ENCODE measurements around the gene SNRNP25. TPM values are rescaled to one million over a fixed set of nuclear protein-coding genes. Genes with fewer than 3 reads are reported as not detected.

The SNRNP25 gene
- total and polyA plus RNA-seq, 7 donors = 23.0 to 41.7 (median 33.8) TPM

DNA sequence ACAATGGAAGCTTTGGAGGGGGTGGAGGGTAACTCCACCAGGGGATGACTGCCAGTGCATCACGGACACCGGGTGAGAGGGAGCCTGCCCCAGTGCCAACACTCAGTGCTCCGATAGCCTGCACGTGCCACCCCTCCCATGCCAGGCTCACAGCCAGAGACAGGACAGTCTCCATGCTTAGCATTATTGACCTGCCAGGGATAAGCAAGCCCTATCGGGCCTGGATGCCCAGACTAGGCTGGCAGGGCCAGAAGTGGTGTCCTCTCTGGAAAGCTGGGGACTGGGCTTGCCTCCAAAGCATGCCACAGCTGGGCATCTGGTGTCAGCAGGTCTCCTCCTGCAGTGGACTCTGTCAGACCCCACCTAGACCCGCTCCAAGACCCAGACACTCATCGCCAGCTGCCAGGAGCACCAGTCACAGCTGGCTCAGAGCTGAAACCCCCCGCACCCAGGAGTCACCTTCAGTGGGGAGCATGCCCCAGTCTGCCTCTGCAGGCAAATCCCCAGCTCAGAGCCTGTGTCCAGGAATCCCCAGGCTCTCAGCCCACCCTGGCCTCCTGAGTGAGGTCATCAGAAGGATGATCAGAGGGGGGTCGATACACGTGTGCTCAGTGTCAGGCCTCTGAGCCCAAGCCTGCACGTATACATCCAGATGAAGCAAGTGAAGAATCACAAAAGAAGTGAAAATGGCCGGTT, 20.6 kb downstream of the SNRNP25 start:
- TF ChIP-seq POLR2A (IDR thresholded peaks at IDR 0.05) (no peak), POLR2AphosphoS5 (IDR thresholded peaks at IDR 0.05) (no peak), EP300 (IDR thresholded peaks at IDR 0.05) (no peak)
- TF ChIP-seq, protein P1, sequence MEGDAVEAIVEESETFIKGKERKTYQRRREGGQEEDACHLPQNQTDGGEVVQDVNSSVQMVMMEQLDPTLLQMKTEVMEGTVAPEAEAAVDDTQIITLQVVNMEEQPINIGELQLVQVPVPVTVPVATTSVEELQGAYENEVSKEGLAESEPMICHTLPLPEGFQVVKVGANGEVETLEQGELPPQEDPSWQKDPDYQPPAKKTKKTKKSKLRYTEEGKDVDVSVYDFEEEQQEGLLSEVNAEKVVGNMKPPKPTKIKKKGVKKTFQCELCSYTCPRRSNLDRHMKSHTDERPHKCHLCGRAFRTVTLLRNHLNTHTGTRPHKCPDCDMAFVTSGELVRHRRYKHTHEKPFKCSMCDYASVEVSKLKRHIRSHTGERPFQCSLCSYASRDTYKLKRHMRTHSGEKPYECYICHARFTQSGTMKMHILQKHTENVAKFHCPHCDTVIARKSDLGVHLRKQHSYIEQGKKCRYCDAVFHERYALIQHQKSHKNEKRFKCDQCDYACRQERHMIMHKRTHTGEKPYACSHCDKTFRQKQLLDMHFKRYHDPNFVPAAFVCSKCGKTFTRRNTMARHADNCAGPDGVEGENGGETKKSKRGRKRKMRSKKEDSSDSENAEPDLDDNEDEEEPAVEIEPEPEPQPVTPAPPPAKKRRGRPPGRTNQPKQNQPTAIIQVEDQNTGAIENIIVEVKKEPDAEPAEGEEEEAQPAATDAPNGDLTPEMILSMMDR (IDR thresholded peaks at IDR 0.05) = no peak
- WGBS, 2 donors = 56 to 83% methylated on average over 12 of the region's 12 CpGs
- DNase-seq = no peak
- no peaks in the 10 kb centered on the region for H3K9me3 ChIP-seq
- H3K27me3 ChIP-seq = no peaks in the 10 kb centered on the region
- intact Hi-C loops (cut with DNase I) = no loop called here
- peak overlapping the region; percentile 87 to 95 (median 92) for H3K27ac ChIP-seq
- H3K36me3 ChIP-seq = no peaks in the 10 kb centered on the region
- peaks cover 0 to 78% (median 70%) of the 10 kb centered on the region in 4 donors for H3K4me1 ChIP-seq
- H3K4me3 ChIP-seq = no peak overlapping the region

DNA sequence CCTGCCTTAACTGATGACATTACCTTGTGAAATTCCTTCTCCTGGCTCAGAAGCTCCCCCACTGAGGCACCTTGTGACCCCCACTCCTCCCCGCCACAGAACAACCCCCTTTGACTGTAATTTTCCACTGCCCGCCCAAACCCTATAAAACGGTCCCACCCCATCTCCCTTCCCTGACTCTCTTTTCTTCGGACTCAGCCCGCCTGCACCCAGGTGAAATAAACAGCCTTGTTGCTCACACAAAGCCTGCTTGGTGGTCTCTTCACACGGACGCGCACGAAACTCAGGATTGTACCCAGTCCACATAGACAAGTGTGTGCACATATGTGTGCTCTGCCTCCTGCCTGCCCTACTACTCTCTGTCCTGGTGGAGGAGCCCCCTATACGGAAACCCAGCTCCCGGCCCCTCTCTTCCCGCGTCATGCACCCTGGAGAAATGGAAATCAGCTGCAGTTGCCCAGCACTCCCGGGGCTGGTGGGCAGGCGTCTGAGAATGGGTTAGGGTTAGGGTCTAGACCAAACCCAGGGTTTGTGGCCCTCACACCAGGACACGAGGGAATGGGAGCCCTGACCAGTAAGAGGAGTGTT, 21.2 kb downstream of the SNRNP25 start:
- H3K27ac ChIP-seq = peak overlapping the region; percentile 94 to 97 (median 96)
- WGBS, 2 donors = 74 to 83% methylated on average over 16 of the region's 16 CpGs
- intact Hi-C loops (cut with DNase I) = no loop called here
- no peak for DNase-seq
- peaks cover 0 to 76% (median 67%) of the 10 kb centered on the region in 4 donors for H3K4me1 ChIP-seq
- peaks cover 0 to 6% (median 2%) of the 10 kb centered on the region in 4 donors for H3K36me3 ChIP-seq
- H3K27me3 ChIP-seq = no peaks in the 10 kb centered on the region
- TF ChIP-seq POLR2AphosphoS5 (IDR thresholded peaks at IDR 0.05) (no peak), POLR2A (IDR thresholded peaks at IDR 0.05) (no peak), EP300 (IDR thresholded peaks at IDR 0.05) (no peak)
- TF ChIP-seq, protein P1 (IDR thresholded peaks at IDR 0.05) = no peak
- no peaks in the 10 kb centered on the region for H3K9me3 ChIP-seq
- H3K4me3 ChIP-seq = no peak overlapping the region

DNA sequence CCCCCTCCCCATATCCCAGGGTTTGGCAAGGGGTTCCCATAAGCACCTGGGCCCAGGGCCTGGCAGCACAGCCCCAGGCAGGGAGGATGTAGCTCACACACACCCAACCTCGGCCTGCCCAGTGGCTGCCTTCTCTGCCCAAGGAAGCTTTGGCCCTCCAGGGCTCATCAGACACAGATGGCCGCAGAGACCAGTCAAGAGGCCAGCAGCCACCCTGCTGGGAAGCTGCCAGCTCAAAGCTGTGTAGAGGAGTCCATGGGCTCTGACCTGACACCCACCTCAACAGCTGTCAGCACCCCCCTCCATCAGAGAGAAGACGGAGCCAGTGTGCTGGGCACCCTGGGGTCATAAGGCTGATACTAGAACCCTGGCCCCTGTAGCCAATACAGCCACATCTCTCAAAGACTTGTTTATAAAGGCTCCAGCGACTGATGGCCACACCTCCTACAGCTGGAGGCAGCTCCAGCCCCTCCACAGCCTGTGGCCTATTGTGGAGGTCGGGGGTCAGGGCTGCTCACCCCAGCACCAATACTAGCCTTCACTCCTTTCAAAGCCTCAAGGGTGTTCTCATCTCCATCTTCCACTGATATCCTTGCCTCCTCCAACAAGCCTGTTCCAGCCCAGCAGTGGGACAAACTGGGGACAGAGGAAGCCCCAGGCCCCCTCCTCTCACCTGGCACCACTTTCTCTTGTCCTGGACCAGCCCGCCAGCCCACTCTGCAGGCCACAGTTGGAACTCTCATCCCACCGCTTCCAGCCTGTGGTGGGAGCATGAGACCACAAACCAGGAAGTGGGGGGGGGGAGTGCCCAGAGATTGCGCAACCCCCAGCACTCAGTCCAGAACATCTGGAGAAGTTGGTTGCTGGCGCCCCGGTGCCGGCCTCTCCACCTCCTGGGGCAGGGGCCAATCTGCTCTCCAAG, 22.2 kb downstream of the SNRNP25 start:
- intact Hi-C loops (cut with DNase I) = no loop called here
- WGBS, 2 donors = 37 to 46% methylated on average over 11 of the region's 11 CpGs
- peaks cover 0 to 13% (median 5%) of the 10 kb centered on the region in 4 donors for H3K36me3 ChIP-seq
- peaks cover 0 to 66% (median 58%) of the 10 kb centered on the region in 4 donors for H3K4me1 ChIP-seq
- no peaks in the 10 kb centered on the region for H3K9me3 ChIP-seq
- H3K27ac ChIP-seq = peak overlapping the region; percentile 94 to 97 (median 96)
- DNase-seq = peak; percentile 95
- TF ChIP-seq, protein P1 (IDR thresholded peaks at IDR 0.05) = no peak
- peak in 3 of 4 donors; percentile 7 to 21 (median 20) for TF ChIP-seq POLR2AphosphoS5 (IDR thresholded peaks at IDR 0.05)
- H3K4me3 ChIP-seq = no peak overlapping the region
- H3K27me3 ChIP-seq = no peaks in the 10 kb centered on the region

DNA sequence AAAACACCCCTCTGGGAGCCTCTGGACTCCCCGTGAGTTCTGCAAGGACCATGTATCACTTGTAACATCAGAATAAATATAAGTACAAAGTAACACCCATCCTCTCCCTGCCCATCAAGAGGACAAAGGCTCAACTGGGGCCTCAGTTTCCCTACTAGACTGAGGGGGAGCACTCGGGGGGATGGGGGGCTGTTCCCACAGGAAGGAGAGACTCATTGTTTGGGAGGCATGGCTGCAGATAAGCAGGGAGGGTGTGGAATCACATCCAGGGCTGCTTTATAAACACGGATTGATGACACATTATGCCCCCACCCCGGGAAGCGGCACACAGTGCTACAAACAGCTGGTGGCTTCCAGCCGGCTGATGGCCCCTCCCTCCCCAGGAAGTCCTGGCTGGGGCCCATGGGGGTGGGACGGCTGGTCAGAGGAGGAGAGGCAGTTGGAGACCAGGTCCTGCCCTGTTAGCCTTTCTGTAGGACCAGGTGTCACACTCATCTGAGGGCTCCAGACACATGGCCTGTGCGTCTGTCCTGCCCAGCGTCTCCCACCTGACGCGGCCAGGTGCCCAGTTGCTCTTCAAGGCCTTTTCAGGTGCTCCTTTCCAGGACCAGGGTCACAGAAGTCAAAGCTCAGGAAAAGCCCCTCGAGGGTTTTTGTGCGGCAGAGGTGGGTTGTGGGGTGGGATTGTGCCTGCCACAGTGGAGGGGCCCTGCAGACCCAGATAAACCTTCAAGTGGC, 23.1 kb downstream of the SNRNP25 start:
- H3K4me1 ChIP-seq = peaks cover 0 to 57% (median 49%) of the 10 kb centered on the region in 4 donors
- WGBS, 2 donors = 19 to 25% methylated on average over 13 of the region's 13 CpGs
- no peaks in the 10 kb centered on the region for H3K27me3 ChIP-seq
- intact Hi-C loops (cut with DNase I) = no loop called here
- peaks cover 0 to 15% (median 6%) of the 10 kb centered on the region in 4 donors for H3K36me3 ChIP-seq
- no peaks in the 10 kb centered on the region for H3K9me3 ChIP-seq
- peak overlapping the region; percentile 94 to 97 (median 96) for H3K27ac ChIP-seq
- peak; percentile 93 for DNase-seq
- TF ChIP-seq, protein P1 (IDR thresholded peaks at IDR 0.05) = no peak
- TF ChIP-seq POLR2AphosphoS5 (IDR thresholded peaks at IDR 0.05) = peak in 3 of 4 donors; percentile 10 to 24 (median 15)
- TF ChIP-seq POLR2A (IDR thresholded peaks at IDR 0.05) = no peak
- no peak for TF ChIP-seq EP300 (IDR thresholded peaks at IDR 0.05)
- H3K4me3 ChIP-seq = peak overlapping the region in 3 of 4 donors; percentile 82 to 97 (median 92)

Data from sigmoid colon (tissue), 7 donors.